Stimulated activated CD8-positive, alpha-beta memory T cell treated with anti-CD3 and anti-CD28 coated beads, Interleukin-4, amount 100 ng/mL, for 1 hour (primary cell): ENCODE data around the gene ATP8A2.
"Not testable (repeated sequence)": the region's sequence is repeated elsewhere in the genome, so short reads cannot be mapped to it uniquely, and the experiment has no call there.

Source experiments
- DNase-seq, 2 donors: peaks; one replicate each; pipeline ENCODE4 v3.0.0-alpha.2; 2020; ENCODE audit warnings: low read depth in 2 of 2, low spot score in 1 of 2

Gene ATP8A2

DNA sequence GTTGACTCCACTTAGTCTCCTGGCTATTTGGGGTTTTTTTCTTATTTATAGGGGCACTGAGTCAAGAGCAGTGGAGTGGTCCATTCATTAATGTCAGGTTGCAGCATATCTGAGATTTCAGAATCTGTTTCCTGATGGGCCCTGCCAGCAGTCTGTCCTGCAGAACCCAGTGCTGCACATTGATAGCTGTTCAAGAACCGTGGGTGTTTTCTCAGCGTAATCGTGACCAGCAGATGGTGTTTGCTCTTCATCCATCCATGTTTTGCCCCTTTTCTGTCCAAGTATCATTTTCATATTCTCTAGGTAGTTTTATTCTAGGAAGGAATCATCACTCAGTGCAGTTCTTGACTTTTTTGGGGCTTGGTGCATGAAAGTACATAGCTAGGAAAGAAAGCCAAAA, 166.5 kb downstream of the ATP8A2 start:
- DNase-seq = no peak

DNA sequence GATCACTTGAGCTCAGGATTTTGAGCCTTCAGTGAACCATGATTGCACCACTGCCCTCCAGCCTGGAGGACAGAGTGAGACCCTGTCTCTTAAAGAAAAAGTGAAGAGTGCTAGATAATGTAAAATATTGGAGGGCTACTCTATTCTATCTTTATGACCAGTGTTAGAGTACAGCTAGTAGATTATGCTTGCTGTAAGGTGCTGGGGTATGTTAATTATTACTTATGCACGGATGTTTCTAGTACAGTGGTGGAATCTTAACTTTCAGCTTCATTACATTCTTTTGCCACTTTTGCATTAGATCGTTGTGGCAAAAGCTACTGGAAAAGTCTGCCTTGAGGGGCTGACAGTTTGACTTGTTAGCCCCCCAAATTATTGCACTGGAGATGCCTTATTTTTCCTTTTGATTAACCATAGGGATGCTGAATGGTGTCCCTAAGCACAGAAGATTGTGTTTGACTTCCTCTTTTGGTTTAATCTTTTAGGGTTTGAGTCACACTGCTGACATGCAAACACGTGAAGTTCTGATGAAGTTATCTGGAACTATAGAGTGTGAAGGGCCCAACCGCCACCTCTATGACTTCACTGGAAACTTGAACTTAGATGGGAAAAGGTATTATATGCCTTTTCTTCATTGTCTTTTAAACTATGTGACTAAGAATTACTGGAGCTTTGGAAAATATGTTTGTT, 169.8 kb downstream of the ATP8A2 start:
- no peak for DNase-seq

DNA sequence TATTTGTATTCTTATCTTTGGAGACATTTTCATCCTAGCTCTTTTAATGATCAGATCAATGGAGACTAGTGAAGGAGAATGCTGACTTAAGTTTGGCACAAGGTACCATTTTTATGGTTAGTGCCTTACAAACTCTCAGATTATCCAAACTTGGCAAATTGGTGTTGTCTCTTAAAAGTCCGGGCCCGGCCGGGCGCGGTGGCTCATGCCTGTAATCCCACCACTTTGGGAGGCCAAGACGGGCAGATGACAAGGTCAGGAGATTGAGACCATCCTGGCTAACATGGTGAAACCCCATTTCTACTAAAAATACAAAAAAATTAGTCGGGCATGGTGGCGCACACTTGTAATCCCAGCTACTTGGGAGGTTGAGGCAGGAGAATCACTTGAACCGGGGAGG, 177.2 kb downstream of the ATP8A2 start:
- not testable (repeated sequence) for DNase-seq

DNA sequence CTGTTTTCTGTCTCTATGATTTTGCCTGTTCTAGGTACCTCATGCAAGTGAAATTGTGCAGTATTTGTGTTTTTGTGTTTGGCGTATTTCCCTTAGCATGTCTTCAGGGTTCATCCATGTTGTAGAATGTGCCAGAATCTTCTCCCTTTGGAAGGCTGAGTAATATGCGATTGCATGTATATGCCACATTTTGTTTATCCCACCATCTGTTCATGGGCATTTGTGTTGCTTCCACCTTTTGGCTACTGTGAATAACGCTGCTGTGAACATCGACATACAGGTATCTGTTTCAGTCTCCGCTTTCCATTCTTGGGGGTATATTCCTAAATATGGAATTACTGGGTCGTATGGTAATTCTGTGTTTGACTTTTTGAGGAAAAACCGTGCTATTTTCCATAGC, 190.0 kb downstream of the ATP8A2 start:
- DNase-seq = no peak

DNA sequence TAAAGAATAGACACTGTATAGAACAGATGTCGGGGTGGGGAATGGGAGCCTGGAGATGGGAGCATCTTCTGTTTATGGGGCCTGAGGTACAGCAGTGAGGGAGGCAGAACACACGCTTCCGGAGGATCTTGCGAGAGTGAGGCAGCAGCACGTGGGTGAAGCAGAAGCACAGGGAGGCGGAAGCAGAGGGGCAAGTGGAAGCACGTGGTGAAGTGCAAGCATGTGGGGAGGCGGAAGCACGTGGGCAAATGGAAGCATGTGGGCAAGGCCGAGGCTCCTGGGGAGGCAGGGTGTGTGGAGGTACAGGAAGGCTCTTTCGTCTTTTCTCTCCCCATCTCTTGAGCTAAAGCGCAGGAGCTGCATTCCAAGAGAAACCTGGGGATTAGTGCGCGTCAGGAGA, 198.4 kb downstream of the ATP8A2 start:
- no peak for DNase-seq

DNA sequence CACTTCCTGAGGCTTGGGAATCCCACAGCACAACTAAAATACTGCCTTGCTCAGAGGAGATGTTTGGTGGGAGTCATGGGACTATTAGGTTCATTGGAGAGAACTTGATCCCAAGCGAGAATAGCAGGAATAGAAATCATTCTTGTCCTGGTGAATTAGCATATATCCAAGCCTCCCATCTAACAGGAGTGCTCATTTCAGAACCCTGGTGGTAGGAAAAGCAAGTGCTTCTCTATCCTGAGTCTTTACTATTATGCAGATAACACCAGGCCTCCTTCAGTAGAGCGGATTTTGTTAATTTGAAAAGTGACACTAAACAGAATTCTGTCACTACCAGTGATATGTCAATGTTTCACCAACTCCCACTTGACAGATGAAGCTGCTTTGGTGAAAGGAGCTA, 199.5 kb downstream of the ATP8A2 start:
- no peak for DNase-seq

DNA sequence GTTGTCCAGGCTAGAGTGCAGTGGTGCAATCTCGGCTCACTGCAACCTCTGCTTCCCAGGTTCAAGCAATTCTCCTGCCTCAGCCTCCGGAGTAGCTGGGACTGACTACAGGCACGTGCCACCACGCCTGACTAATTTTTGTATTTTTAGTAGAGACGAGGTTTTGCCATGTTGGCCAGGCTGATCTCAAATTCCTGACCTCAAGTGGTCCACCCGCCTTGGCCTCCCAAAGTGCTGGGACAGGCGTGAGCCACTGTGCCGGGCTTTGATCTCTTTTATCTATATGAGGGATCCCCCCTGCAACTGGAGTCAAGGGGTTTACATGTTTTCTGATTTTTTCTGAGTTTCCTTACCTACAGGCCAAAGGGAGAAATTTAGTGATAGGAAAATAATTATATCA, 200.4 kb downstream of the ATP8A2 start:
- not testable (repeated sequence) for DNase-seq

DNA sequence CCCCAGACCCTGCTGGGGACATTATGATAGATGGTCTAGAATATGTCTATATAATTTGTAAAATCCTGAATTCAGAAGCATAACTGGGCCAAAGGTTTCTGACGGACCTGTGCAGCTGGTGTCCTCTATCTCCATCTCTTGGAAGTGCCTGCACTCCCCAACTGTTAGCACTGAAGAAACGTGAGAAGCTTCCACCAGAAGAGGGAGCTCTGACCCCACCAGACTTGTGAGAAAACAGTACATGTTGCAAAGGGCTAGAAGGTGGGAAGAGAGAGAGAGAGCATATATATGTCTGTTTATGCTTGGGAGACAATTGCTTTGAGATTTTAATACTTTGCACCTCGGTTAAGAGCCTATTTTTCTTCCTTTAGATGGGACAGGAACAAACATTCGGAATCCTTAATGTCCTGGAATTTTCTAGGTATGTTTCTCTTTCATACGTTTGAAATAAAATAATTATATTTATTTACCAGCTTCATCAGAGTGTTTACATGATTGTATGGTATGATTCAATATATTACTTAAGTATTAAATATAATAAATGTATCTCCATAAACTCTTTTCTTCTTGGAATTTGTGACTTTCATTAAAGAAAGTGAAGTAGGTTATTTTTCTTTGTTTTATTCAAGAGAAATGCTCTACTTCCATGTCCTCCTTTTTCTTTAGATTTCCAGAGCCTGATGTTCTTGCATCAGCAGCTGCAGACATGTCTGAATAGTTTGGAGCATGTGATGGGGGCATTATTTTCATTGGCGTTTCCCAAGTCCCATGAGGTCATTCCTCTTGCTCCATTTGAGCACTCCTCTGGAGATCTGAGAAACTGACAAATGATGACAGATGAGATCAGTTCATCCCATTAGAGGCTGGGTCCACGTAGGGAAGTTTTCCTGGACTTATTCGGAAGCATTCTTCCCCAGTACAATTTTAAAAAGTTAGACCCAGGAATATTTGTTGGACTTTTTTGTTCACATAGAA, 202.9 kb downstream of the ATP8A2 start:
- DNase-seq = peak; percentile 23 to 44

DNA sequence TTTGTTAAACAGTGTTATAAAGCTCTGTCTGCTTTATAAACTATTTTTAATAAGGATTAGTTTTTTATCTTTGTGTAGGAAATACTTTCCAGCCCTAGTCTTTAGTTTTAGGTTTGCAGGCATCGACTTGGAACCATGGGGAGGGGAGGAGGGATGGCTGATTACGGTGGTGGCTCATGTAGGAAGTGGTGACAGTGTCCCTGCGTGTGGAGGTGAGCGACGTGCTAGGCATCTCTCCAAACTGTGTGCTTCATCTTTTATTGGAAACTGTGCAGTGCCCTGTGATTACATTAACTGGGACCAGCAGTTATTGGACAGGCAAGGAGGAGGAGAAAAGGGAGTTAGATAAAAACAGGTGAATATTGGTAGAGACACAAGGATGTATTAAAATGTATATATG, 203.8 kb downstream of the ATP8A2 start:
- no peak for DNase-seq

DNA sequence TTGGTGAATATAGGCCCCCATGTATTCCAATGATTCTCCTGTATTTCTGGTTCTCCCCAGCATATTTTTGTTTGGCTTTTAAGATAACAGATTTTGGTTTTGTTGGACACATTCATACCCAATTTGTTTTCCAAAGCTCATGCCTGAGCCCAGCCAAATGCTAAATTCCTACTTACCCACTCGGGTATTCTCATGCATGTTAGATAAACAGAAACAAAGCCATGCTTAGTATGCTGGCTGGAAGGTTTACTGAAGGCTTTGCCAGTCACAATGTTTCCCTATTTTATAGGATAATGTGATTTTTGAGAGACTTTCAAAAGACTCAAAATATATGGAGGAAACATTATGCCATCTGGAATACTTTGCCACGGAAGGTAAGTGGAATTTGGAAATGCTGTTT, 206.8 kb downstream of the ATP8A2 start:
- DNase-seq = no peak

DNA sequence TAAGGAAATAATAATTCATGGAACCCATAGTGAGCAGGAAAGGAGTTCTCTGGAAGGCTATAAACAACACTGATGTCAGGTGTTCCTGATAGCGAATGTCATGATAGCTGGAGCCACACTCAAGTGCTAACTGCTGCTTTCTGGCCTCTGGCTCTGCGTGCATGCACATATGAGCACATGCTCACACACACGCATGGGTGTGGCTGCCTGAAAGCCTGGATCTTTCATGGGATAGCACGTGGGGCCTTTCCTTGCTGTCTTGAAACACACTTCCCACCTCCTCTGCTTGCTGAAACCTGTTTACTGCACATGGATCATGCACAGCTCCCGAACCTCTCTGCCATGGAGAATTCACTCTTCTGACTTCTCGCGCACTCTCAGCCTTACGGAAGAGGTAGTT, 207.4 kb downstream of the ATP8A2 start:
- no peak for DNase-seq

DNA sequence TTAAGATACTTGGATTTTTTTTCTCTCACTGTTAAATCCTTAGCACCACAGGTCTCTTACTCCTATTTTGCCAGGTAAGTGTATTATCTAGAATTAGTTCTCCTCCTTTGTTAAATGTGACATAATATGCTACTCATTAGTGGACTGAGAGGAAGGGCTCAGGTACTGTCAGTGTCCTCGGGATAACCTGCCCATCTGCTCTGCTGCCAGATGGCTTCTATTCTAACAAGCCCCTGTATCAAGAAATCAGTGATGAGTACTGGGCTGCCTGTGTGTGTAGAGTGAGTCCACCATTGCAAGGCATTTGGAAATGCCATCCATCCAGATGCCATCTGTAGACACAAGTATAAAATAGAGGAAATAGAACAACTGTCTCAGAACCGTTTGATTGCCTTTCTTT, 209.6 kb downstream of the ATP8A2 start:
- no peak for DNase-seq

DNA sequence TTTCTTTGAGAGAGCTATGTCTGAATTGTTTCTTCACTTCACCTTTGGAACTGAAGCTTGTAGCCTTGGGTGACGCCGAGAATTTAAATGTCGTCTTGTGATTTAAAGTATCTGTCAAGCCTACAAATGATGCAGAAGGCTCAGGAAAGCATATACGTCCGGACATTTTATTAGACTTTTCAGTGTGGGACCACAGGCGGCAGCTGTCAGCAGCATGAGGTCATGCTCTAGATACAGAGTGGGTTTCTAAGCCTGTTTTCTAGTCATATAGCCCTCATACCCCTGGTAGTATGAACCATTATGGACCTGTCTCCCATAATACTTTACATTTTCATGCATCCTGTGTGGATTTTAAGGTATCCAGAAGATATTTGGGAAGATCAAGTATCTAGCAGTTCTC, 212.3 kb downstream of the ATP8A2 start:
- DNase-seq = no peak

DNA sequence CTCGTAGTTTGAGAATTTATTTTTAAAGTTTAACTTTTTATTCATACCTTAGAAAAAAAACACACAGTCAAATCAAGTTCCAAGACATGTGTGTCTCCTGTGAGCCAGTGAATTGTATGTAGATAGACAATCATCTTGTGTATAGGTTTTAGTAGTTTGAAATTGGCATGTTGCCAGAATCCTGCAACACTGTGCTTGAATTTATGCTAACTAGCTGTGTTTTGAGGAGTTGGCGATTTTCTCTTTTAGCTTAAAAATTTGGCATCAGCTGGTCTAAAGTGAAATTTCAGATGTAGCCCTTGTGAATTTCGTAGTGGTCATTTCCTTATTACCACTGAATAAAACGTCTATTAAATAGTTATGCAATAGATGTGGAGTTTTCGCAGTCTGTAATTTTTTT, 213.2 kb downstream of the ATP8A2 start:
- no peak for DNase-seq

DNA sequence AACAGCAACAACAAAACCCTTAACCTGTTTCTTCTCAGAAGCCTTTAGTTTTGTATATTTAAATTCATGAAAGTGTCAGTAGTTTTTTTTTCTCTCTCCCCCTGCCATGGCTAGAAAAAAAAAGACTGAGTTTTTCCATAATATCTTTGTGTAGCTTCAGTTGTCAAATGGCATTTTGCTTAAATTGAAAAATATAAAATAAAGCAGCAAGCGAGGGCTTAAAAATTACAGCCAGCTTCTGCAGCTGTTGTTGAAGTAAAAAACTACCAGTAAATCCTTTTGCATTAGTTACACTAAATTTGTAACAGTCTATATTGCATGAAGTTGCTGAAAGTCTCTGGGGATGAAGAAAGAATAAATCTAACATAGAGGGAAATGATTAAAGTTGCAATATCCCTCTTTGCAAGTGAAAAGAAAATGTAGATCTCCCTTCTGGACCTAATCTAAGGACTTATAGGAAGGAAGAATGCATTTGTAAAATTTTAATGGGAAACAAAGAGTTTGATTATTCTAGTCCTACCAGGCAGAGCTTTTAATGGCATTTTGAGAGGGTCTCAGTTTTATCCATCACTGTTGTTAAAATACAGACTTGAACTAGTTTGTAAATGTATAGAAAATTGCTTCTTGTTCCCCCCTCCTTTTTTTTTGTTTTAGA, 215.7 kb downstream of the ATP8A2 start:
- no peak for DNase-seq

DNA sequence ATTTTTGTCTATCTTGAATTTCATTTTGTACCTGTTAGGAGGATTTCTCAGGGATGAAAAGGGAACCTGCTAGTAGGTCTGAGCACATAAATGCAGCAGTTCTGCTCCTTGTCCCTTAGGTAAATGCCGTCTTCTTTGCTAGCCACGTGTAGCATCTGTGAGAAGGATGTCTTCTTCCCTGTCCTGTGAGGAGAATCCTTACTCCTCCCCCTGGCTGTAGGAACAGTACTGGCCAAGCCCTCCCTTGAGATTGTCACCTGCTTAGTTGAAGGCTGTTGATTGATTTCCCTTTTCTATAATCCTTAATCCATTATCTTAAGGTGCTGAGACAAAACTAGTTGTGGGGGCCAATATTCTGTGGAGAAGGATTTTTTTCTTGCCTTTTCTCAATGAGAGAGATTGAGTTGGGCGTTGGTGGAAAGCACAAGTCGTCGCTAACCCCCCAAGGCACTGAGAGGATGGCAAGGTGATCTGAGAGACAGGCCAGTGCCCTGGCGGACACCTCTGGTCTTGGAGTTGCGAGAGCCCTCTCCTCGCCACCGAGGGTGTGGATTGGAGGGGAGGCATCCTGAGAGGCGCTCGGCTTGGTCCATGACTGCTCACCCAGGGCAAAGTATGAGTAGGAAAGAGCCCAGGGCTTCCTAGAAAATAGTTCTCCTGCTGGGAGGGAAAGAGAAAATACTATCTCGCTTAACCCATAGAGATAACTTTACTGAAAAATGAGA, 216.7 kb downstream of the ATP8A2 start:
- DNase-seq = no peak

DNA sequence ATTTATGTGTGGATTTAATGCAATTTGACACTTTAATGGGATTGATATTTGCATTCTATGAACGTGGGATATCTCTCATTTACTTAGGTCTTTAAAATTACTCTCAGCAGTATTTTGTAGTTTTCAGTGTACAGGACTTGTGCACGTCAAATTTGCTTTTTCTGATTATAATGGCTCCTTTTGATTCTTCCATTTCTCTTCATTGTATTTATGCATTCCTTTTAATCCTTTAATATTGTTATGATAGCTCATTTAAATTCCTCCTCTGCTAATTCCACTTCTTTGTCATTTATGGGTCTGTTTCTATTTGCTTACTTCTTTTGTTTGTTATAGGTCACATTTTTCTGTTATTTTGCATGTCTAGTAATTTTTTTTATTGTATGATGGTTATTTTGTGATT, 226.6 kb downstream of the ATP8A2 start:
- no peak for DNase-seq

DNA sequence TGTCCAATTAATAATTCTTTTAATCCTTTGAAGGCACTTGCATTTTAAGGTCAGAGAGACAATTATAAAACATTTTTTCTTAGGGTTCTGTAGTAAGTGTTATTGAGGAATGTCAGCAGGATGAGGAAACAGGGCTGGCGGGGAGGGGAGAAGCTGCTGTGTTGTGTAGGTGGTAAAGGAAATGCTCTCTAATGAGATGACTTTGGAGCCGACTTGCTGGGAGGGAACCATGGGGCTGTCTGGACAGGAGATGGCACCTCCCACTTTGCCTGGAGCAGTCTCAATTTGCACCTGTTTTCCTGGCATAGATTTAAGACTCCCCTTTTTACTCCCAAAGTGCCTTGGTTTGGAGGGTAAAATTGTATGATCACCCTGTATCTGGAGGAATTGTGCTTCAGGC, 230.4 kb downstream of the ATP8A2 start:
- DNase-seq = no peak

DNA sequence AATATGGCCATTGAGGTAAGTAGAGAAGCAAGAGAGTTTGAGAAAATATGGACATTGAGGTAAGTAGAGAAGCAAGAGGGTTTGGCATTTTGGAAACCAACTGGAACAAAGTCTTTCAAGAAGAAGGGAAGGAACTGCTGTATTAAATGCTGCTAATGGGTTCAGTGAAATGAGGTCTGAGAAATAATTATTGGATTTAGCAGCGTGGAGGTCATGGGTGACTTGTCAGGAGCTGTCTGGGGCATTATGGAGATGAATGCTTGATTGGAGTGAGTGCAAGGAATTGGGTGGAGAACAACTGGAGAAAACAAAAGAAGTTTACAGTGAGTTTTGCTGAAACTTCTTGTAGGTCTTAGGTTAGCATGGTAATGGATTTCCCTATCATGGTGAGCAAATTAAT, 232.3 kb downstream of the ATP8A2 start:
- no peak for DNase-seq

DNA sequence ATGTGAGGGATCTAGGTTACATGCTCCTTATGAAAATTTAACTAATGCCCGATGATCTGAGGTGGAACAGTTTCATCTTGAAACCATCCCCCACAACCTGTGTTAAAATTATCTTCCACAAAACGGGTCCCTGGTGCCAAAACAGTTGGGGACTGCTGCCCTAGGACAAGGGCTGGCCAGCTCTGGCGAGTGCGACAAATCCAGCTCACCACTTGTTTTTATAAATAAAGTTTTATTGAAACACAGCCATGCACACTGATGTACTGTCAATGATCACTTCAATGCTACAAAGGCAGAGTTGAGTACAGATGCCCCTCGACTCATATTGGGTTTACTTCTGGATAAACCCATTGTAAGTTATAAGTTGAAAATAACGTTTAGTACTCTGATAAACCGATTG, 235.3 kb downstream of the ATP8A2 start:
- no peak for DNase-seq

DNA sequence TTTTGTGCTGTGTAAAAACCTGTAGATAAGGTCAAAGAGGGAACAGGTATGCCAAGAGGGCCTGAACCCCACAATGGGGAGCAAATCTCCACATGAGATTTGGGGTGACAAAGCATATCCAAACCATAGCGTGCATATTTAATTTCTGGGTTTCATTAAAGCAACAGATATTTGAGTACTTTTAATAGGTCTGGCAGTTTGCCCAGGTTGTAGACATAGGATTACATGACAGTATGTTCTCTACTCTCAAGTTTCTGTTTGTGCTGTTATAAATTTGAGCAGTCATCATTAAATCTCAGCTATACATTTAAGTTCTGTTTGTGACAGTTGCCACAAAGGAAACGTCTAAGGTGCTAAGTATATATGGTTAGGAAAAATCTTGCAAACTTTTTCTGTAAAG, 236.4 kb downstream of the ATP8A2 start:
- no peak for DNase-seq
